Endothelial cell of umbilical vein (primary cell): ENCODE results near the gene NCOA7. TPM values are rescaled to one million over a fixed set of nuclear protein-coding genes. Genes with fewer than 3 reads are reported as not detected.

Experiments used
- BruUV-seq: library from RNA; stranded (reverse); fragments of 400-500 nt; replicated peaks from 2 replicates; lab custom pipeline; 2021; lab: Mats Ljungman, UMichigan
- CTCF ChIA-PET: fragments of 300-600, 350-600 bp; sonication (Branson Sonifier 250); formaldehyde crosslinking; loops from one replicate; lab custom pipeline; 2021; ENCODE audit warnings: antibody characterized with exemption, inconsistent platforms; lab: Charles Lee
- POLR2A ChIA-PET: fragments of 300-600, 350-600 bp; sonication (Branson Sonifier 250); formaldehyde crosslinking; loops from one replicate; lab custom pipeline; 2021; ENCODE audit warnings: antibody characterized with exemption, inconsistent platforms; lab: Charles Lee
- DNase-seq: peaks from one replicate; pipeline ENCODE4 v3.0.0-alpha.2; 2011; ENCODE audit warnings: low read depth, low spot score
- FAIRE-seq: peaks from 2 replicates; lab custom pipeline; 2011; peaks lifted over from hg19 to GRCh38; lab: Jason Lieb, UNC
- H2AFZ ChIP-seq: 2 replicates; pipeline ENCODE4 v1.6.0; 2012; ENCODE audit warnings: low read depth, low read length, control low read depth, inconsistent platforms
- H3K27ac ChIP-seq: 2 replicates; pipeline ENCODE4 v1.5.1; 2011; ENCODE audit warnings: low read depth, mild to moderate bottlenecking, control low read depth, low read length, moderate library complexity; ENCODE audit not compliant: insufficient read depth
- H3K27me3 ChIP-seq, 2 experiments: 2 replicates each; pipeline versions ENCODE4 v1.6.0 to v1.6.1; 2011; ENCODE audit warnings: low read length in 2 of 2, mixed read lengths in 1 of 2; ENCODE audit not compliant: control insufficient read depth in 2 of 2, insufficient read depth in 2 of 2
- H3K36me3 ChIP-seq, 2 experiments: 2 replicates in 1 of 2; 3 replicates in 1 of 2; pipeline ENCODE4 v1.5.1; 2011; ENCODE audit warnings: low read length in 2 of 2, mild to moderate bottlenecking in 1 of 2, moderate library complexity in 1 of 2; ENCODE audit not compliant: control insufficient read depth in 2 of 2, insufficient read depth in 2 of 2; ENCODE audit errors: extremely low read depth in 1 of 2
- H3K4me1 ChIP-seq: 3 replicates; pipeline ENCODE4 v1.5.1; 2011; ENCODE audit warnings: mild to moderate bottlenecking, low read length; ENCODE audit not compliant: control insufficient read depth, insufficient read depth; ENCODE audit errors: extremely low read depth
- H3K4me2 ChIP-seq: 2 replicates; pipeline ENCODE4 v1.6.1; 2011; ENCODE audit warnings: low read length, control low read depth, mixed read lengths; ENCODE audit not compliant: insufficient read depth
- H3K4me3 ChIP-seq, 3 experiments: fragments of 200-600 bp in 1 of 3; sonication (generic), shearing (Covaris generic) in 1 of 3; replicated peaks in 1 of 3; 2 replicates each; pipeline ENCODE4 v1.5.1; 2011 to 2016; ENCODE audit warnings: control low read depth in 3 of 3, low read length in 3 of 3, mild to moderate bottlenecking in 2 of 3, inconsistent platforms in 1 of 3, low read depth in 1 of 3, moderate library complexity in 1 of 3; ENCODE audit not compliant: insufficient read depth in 1 of 3
- H3K79me2 ChIP-seq: 2 replicates; pipeline ENCODE4 v1.6.0; 2012; ENCODE audit warnings: low read length, inconsistent platforms; ENCODE audit not compliant: control insufficient read depth, insufficient read depth
- H3K9ac ChIP-seq: replicated peaks from 2 replicates; pipeline ENCODE3; 2011; ENCODE audit warnings: low read length, control low read depth; ENCODE audit not compliant: insufficient read depth; ENCODE audit errors: extremely low read depth
- H3K9me1 ChIP-seq: replicated peaks from 3 replicates; pipeline ENCODE4 v1.6.0; 2011; ENCODE audit warnings: mild to moderate bottlenecking, low read length; ENCODE audit not compliant: control insufficient read depth, insufficient read depth; ENCODE audit errors: extremely low read depth
- H3K9me3 ChIP-seq: replicated peaks from 2 replicates; pipeline ENCODE4 v1.5.1; 2012; ENCODE audit warnings: low read length, inconsistent platforms; ENCODE audit not compliant: control insufficient read depth, insufficient read depth
- H4K20me1 ChIP-seq: replicated peaks from 2 replicates; pipeline ENCODE3; 2011; ENCODE audit warnings: mild to moderate bottlenecking, low read length; ENCODE audit not compliant: control insufficient read depth, insufficient read depth; ENCODE audit errors: extremely low read depth
- FOS ChIP-seq: IDR thresholded peaks from 2 replicates; pipeline ENCODE4 v1.6.1; 2011; ENCODE audit warnings: mild to moderate bottlenecking, low read length, moderate library complexity, borderline replicate concordance; ENCODE audit not compliant: insufficient read depth
- GATA2 ChIP-seq: IDR thresholded peaks from 2 replicates; pipeline ENCODE4 v1.7.0; 2011; ENCODE audit warnings: low read depth, mild to moderate bottlenecking, moderate library complexity, mixed read lengths, low read length; ENCODE audit not compliant: insufficient read length, insufficient read depth
- JUN ChIP-seq: IDR thresholded peaks from 2 replicates; pipeline ENCODE4 v1.6.1; 2011; ENCODE audit warnings: borderline replicate concordance, low read depth; ENCODE audit not compliant: insufficient read length, insufficient read depth
- POLR2A ChIP-seq: IDR thresholded peaks from 2 replicates; pipeline ENCODE4 v1.6.1; 2012; ENCODE audit warnings: low read depth, mild to moderate bottlenecking, control low read depth, low read length
- POLR2AphosphoS5 ChIP-seq: IDR thresholded peaks from 2 replicates; pipeline ENCODE4 v1.6.1; 2012; ENCODE audit warnings: low read depth, mild to moderate bottlenecking, control low read depth, low read length, moderate library complexity; ENCODE audit not compliant: insufficient read depth
- dilution Hi-C: fragments of 300-500 bp; cut with MboI; formaldehyde crosslinking; loops from one replicate; pipeline ENCODE4 v1.15.0; 2019; ENCODE audit warnings: low sequenced_read_pairs; ENCODE audit not compliant: extremely low pct_ligation_motif_present
- intact Hi-C: fragments of 100-400 bp; cut with micrococcal nuclease; formaldehyde crosslinking; loops from one replicate; pipeline ENCODE4 v1.10.0; 2022
- polyA plus RNA-seq, 4 experiments: library from polyadenylated mRNA; depleted of rRNA in 3 of 4; stranded (reverse) in 3 of 4; unstranded in 1 of 4; fragments of >200 nt; gene quantifications; 2 replicates each; pipeline versions ENCODE4 v1.2.1 to v1.2.3, GENCODE V29; 2011 to 2012; ENCODE audit warnings: missing spikeins in 1 of 4
- total RNA-seq: library from RNA; stranded (reverse); gene quantifications from 2 replicates; pipeline ENCODE4 v1.2.3, GENCODE V29; 2021
- TF ChIP-seq, protein P1 (sequence below): IDR thresholded peaks from 2 replicates; pipeline ENCODE4 v1.6.1; 2011; ENCODE audit not compliant: insufficient read depth, insufficient read length

The NCOA7 gene
- total and polyA plus RNA-seq, 2 donors (not counting 3 experiments of a cell fraction or from before 2014, with no cell fraction given): 27.7 to 71.2 TPM

DNA sequence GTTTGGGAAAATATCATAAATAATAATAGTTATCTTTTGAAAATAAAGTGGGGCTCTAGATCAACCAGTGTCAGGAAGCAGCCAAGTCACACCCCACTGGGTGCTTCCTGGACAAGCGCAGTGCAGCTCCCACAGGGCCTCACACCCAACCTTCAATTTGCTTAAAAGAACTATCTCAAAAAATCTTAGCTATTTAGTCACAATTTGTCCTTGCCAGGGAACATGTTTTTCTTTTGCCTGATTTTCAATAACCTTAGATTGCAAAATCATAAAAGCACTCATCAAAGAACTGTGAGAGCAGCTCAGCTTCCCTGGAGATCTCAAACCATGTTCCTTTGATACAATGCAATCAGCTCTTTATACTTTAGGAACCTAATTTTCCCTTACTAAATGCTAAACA, 1.6 kb upstream of the NCOA7 start:
- Histone ChIP-seq H3K9ac (no peak overlapping the region), H3K9me1 (no peaks in the 10 kb centered on the region), H3K79me2 (peaks cover 25% of the 10 kb centered on the region), H3K36me3 (no peaks in the 10 kb centered on the region), H3K27ac (no peak overlapping the region), H2AFZ (no peak overlapping the region), H3K9me3 (no peaks in the 10 kb centered on the region), H3K27me3 (no peaks in the 10 kb centered on the region), H4K20me1 (no peaks in the 10 kb centered on the region), H3K4me1 (peaks cover 34% of the 10 kb centered on the region), H3K4me2 (no peak overlapping the region), H3K4me3 (no peak overlapping the region)
- DNase-seq (no peak), FAIRE-seq (no peak)
- POLR2A ChIA-PET: interaction anchor here (0.6 kb wide), 1 partner anchor 169 kb away, joined by 3 read pairs; no protein-coding TSS in a partner anchor
- dilution Hi-C loops: no loop called here
- no TSS peak for BruUV-seq
- TF ChIP-seq POLR2A (no peak), JUN (no peak), GATA2 (no peak), FOS (no peak), POLR2AphosphoS5 (no peak)
- TF ChIP-seq, protein P1, sequence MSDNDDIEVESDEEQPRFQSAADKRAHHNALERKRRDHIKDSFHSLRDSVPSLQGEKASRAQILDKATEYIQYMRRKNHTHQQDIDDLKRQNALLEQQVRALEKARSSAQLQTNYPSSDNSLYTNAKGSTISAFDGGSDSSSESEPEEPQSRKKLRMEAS: no peak
- CTCF ChIA-PET: interaction anchor here (1.1 to 11.1 kb wide), 13 partner anchors 21 to 185 kb away, joined by 3 to 138 read pairs (median 38); partner anchors contain the start of gene HINT3
- intact Hi-C loops: loop anchor here (10.0 kb wide), 1 partner anchor 386 kb away; no protein-coding TSS in a partner anchor
